ENCODE data around the gene NF1. TPM values are rescaled to one million over a fixed set of nuclear protein-coding genes. Genes with fewer than 3 reads are reported as not detected.
A peak's percentile ranks its signal among the peaks of the same experiment; 100 is the strongest.

The NF1 gene
- total RNA-seq, 1 donor = 79.7 TPM

DNA sequence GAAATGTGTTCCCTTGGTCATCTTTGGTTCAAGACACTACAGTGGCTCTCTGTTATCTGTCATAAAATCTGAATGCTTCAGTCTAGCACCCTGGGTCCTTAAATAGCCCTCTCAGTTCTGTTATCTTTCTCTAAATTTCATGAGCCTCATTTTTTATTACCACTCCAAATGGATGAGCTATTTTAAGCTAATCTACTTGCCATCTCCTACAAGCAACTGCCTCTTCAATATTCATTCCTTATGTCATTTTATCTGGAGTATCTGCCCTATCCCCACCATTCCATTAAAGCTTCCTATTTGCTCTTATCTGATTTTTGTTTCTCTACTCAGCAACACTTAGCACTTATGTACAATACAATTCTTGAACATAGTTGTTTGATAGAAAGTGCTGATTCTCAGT, 254.7 kb downstream of the NF1 start:
- TF ChIP-seq, protein P1, sequence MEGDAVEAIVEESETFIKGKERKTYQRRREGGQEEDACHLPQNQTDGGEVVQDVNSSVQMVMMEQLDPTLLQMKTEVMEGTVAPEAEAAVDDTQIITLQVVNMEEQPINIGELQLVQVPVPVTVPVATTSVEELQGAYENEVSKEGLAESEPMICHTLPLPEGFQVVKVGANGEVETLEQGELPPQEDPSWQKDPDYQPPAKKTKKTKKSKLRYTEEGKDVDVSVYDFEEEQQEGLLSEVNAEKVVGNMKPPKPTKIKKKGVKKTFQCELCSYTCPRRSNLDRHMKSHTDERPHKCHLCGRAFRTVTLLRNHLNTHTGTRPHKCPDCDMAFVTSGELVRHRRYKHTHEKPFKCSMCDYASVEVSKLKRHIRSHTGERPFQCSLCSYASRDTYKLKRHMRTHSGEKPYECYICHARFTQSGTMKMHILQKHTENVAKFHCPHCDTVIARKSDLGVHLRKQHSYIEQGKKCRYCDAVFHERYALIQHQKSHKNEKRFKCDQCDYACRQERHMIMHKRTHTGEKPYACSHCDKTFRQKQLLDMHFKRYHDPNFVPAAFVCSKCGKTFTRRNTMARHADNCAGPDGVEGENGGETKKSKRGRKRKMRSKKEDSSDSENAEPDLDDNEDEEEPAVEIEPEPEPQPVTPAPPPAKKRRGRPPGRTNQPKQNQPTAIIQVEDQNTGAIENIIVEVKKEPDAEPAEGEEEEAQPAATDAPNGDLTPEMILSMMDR (IDR thresholded peaks at IDR 0.05; ENCODE audit: insufficient read depth, low read length) = no peak
- H3K4me3 ChIP-seq (ENCODE audit: low read depth, low read length) = no peak overlapping the region
- no peak for DNase-seq (ENCODE audit: low read depth)

DNA sequence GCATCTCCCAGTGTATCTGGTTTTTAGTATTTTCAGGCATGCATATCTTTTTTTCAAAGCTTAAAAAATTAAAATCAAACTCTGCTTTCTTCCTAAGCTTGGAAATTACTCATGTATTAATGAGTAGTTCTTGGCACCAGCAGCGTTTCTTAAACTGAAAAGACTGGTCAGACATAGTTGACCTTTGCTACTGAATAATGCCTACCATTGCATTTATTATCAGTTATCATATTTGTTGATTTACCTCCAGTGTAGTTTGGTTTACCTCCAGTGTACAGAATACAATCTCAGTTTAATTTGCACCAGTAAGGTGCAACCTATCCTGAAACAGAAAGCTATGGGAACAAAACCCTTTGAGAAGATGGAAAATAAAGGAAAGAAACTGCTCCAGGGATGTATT, 261.2 kb downstream of the NF1 start:
- TF ChIP-seq, protein P1 (IDR thresholded peaks at IDR 0.05; ENCODE audit: insufficient read depth, low read length) = no peak
- no peak for DNase-seq (ENCODE audit: low read depth)
- no peak overlapping the region for H3K4me3 ChIP-seq (ENCODE audit: low read depth, low read length)

DNA sequence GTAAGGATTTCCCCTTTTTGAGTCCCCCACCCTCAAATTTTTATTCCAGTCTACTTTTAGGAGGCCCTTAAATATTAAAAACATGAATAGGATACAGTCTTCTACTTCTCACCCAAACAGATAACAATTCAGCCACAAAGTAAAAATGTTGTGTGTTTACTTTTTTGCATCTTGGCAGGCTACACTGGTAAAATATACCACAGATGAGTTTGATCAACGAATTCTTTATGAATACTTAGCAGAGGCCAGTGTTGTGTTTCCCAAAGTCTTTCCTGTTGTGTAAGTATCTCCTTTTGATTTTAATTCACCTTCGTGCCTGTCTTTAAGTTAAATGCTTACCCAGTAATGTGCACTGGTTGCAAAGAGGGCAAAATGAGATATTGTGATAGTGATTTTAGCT, 262.3 kb downstream of the NF1 start:
- TF ChIP-seq, protein P1 (IDR thresholded peaks at IDR 0.05; ENCODE audit: insufficient read depth, low read length) = no peak
- no peak overlapping the region for H3K4me3 ChIP-seq (ENCODE audit: low read depth, low read length)
- DNase-seq (ENCODE audit: low read depth) = no peak

DNA sequence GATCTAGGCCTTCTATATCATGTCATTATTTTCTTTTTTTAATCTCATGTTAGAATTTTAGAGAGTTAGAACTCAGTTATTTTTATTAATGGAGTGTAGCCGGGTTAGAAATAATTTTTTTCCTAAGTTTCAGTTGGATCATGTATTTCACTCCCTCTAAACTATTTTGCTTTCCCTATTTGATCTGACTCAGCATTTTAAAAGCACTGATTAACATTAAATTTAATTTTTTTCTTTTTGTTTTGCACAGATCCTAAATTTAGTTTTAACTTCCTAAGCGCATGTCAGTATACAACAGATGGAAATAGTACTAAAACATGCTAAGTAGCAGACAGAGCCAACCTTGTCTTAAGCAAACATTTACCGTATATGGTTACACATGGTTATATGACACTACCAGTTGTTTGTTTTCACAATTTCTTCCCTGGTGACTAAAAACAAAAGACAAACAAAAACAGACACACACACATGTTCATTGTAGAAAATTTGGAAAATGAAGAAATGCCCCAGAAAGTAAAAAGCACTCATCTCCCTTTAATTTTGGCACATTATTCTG, 263.1 kb downstream of the NF1 start:
- DNase-seq (ENCODE audit: low read depth) = no peak
- no peak overlapping the region for H3K4me3 ChIP-seq (ENCODE audit: low read depth, low read length)
- TF ChIP-seq, protein P1 (IDR thresholded peaks at IDR 0.05; ENCODE audit: insufficient read depth, low read length) = no peak

DNA sequence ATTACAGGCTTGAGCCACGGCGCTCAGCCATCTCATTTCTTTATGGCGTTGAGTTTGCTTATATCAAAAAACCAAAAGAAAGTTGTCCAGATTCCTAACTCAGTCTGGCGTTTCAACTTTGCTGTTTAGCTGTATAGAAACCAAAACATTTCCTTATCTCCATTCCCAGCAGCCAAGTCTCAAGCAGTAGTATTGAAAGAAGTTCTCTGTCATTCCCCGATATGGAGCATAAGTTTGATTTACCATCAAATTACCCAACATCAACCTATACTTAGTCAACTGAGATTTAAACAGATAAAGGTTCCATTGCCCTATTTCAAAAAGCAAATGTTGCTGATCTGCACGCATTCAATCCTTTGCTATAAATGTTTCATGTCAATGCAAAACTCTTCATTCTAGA, 269.2 kb downstream of the NF1 start:
- TF ChIP-seq, protein P1 (IDR thresholded peaks at IDR 0.05; ENCODE audit: insufficient read depth, low read length) = no peak

DNA sequence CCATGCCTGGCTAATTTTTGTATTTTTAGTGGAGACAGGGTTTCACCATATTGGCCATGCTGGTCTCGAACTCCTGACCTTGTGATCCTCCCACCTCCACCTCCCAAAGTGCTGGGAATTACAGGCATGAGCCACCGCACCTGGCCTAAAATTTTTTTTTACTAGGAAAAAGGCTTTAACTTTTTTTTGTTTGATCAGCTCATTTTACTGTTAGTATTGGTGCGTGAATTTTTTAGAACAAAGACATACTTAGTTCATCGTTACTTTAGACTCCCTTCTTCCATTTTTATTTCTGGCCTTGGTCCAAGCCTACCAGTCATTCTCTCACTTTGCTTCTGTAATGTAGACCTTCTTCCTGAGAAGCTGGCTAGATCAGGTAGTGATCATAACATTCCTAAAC, 271.3 kb downstream of the NF1 start:
- no peak for DNase-seq (ENCODE audit: low read depth)
- TF ChIP-seq, protein P1 (IDR thresholded peaks at IDR 0.05; ENCODE audit: insufficient read depth, low read length) = no peak
- H3K4me3 ChIP-seq (ENCODE audit: low read depth, low read length) = no peak overlapping the region

More for the DNA sequence above, 269.2 kb downstream of the NF1 start:
- no peak overlapping the region for H3K4me3 ChIP-seq (ENCODE audit: low read depth, low read length)
- no peak for DNase-seq (ENCODE audit: low read depth)

DNA sequence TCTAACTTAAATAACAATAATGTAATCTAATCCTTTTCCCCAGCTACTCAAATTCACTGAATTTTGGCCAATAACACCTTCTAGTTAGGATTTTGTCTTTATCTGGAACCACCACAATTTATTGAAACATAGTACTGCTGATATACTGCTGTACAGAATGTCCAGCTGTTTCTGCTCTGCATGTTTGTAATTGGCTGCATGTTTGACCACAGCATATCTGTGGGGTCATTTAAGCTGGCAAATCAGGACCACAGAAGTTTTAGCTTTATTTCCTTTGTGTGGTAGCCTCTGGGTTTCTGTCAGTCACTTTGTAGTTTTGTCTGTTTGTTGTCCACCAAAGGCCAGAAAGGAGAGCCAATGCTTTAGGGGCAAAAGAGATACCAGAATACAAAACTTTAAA, 274.5 kb downstream of the NF1 start:
- no peak overlapping the region for H3K4me3 ChIP-seq (ENCODE audit: low read depth, low read length)
- DNase-seq (ENCODE audit: low read depth) = peak; percentile 64

More for the DNA sequence above, 274.5 kb downstream of the NF1 start:
- TF ChIP-seq, protein P1 (IDR thresholded peaks at IDR 0.05; ENCODE audit: insufficient read depth, low read length) = no peak
